Activated gamma-delta T cell (primary cell): ENCODE measurements around the gene VWCE.

Source experiments
- DNase-seq: peaks from one replicate; lab custom pipeline; 2025; lab: John Stamatoyannopoulos, UW
- total RNA-seq, 2 donors: gene quantifications; one replicate each; lab custom pipeline; 2026; lab: John Stamatoyannopoulos, UW

The VWCE gene, protein sequence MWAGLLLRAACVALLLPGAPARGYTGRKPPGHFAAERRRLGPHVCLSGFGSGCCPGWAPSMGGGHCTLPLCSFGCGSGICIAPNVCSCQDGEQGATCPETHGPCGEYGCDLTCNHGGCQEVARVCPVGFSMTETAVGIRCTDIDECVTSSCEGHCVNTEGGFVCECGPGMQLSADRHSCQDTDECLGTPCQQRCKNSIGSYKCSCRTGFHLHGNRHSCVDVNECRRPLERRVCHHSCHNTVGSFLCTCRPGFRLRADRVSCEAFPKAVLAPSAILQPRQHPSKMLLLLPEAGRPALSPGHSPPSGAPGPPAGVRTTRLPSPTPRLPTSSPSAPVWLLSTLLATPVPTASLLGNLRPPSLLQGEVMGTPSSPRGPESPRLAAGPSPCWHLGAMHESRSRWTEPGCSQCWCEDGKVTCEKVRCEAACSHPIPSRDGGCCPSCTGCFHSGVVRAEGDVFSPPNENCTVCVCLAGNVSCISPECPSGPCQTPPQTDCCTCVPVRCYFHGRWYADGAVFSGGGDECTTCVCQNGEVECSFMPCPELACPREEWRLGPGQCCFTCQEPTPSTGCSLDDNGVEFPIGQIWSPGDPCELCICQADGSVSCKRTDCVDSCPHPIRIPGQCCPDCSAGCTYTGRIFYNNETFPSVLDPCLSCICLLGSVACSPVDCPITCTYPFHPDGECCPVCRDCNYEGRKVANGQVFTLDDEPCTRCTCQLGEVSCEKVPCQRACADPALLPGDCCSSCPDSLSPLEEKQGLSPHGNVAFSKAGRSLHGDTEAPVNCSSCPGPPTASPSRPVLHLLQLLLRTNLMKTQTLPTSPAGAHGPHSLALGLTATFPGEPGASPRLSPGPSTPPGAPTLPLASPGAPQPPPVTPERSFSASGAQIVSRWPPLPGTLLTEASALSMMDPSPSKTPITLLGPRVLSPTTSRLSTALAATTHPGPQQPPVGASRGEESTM
- 0.36 to 0.87 reads per million in 2 donors for total RNA-seq

DNA sequence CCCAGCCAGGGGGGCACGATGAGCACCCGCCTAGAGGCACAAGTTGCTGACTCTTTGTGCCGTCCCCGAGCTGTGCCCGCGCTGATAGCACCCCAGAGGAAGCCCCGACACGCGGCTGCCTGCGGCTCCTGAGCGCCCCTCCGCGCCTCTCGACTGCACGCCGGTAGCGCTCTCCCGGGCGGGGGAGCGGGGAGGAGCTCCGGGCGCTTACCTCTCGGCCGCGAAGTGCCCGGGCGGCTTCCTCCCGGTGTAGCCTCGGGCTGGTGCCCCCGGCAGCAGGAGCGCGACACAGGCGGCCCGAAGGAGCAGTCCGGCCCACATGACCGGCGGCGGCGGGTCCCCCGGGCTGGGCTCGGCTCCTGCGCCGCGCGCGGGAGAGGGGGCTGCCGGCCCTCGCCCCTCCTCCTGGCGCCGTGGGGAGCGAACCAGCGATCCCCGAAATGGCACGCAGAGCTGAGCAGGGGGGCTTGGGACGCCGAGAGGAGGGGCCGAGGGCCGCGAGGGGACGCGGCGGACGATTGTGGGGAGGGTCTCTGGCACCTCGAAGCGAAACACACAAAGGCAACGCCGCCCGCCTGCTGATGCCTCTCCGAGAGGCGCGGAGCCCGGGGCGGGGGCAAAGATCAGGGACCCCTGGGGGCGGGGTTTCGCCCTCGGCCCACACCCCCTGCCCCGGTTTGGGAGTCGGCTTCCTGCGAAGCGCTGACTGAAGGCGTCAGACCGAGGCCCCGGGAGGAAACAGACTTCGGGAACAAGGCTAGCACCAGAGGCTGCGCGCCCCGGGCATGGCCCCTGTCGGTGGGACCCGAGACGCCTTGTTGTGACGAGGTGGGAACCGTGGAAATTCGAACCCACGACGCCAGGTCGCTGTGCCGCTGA lies at the start of gene VWCE:
Gene VWCE, minus strand, starts transcription at position 600 of the 879 bp plus-strand sequence. Its CDS starts 279 bp downstream, at position 321.
- peak; percentile 45 for DNase-seq

DNA sequence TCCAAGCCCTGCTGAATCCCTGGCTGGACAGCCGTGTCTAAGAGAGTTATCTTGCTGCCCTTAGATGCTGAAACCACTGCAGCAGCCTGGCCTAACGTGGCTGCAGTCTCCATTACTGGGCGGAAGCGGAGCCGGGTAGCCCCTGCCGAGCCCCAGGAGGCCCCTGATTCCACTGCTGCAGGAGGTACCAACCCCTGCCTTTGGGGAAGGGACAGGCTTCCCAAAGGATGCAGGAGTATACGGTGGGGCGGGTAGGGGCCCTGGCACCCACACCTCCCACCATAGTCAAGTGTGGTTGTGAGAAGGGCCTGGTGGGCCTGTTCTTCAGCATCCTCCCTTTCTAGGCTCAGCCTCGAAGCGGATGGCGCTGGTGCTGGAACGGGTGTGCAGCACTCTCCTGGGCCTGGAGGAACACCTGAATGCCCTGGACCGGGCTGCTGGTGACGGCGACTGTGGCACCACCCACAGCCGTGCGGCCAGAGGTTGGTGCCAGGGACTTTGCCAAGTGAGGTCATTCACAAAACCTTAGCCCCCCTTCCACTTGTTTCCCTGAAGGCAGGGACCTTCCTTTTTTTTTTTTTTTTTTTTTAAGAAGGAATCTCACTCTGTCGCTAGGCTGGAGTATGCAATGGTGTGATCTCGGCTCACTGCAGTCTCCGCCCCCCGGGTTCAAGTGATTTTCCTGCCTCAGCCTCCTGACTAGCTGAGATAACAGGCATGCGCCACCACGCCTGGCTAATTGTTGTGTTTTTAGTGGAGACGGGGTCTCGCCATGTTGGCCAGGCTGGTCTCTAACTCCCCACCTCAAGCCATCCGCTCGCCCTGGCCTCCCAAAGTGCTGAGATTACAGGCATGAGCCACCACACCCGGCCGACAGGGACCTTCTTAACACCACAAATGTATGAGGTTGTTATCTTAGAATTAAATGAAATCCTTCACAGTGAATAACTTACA lies 49.0 kb upstream of the VWCE start:
- DNase-seq: no peak

DNA sequence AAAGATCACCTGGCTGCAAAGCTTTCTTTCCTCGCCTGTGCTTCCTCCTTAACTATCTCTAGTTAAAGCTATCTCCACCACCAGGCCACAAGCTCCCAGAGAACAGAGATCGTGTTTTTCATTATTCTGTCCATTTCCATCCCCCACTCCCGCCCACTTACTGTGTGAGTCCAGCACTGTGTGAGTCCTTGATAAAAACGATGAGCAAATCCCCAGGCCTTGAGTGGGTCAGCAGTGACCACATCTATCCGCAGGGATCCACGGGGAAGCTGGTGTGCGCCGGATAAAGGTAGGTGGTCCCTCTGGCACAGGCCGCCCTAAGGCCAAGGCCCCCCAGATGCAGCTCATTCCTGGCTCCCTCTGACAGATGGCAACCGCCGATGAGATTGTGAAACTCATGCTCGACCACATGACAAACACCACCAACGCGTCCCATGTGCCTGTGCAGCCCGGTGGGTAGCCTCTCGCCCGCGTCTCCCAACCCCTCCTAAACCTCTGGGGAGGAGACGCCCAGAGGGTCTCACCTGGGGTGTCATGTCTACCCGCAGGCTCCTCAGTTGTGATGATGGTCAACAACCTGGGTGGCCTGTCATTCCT lies 47.2 kb upstream of the VWCE start:
- no peak for DNase-seq

DNA sequence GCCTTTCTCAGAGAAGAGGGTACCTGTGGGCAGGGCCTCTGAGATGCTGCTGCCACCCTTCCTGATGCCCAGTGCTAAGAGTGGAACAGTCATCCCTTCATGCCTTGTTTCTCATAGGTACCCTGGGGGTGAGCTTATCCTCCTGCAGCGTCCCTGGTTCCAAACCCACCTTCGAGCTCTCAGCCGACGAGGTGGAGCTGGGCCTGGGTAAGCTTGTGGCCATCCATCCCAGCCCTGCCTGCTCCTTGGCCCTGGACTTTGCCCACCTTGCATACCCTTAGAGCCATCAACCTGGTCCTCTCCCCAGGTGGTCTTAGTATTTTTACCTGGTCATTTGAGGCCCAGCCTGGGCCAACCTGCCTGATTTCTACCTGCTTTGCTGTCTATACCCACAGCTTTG lies 46.6 kb upstream of the VWCE start:
- DNase-seq: no peak

DNA sequence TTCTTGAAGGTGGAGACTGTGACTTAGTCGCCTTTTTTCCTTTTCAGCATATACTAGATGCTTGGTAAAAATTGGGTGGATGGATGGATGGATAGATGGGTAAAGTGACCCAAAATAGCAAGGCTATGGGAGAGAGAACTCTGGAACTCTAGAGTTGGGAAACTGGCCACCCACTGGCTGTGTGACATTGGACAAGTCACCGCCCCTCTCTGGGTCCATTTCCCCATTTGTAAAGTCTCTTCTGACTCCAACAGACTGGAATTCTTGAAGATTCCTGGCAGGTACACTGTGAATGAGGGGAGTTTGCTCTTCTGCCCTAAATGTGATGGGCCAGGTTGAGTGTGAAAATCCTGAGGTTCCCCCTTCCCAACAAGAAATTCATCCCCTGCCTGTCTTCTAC lies 45.9 kb upstream of the VWCE start:
- DNase-seq: no peak

DNA sequence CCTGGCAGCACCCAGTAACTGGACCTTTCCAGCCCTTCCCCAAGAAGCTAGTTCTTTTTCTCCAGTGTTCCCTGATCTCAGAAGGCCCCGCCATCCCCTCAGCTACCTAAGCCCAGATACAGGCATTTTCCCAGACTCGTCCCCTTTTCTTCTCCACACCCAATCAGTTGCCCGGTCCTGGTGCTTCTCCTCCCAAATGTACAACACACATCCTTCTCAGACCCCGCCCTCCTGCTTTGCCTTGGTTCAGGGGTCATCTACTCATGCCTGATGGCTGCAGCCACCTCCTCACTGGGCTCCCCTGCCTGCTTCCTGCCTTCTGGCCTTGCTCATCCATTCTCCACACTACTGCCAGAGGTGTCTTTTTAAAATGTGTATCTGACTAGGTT lies 44.4 kb upstream of the VWCE start:
- DNase-seq: no peak

DNA sequence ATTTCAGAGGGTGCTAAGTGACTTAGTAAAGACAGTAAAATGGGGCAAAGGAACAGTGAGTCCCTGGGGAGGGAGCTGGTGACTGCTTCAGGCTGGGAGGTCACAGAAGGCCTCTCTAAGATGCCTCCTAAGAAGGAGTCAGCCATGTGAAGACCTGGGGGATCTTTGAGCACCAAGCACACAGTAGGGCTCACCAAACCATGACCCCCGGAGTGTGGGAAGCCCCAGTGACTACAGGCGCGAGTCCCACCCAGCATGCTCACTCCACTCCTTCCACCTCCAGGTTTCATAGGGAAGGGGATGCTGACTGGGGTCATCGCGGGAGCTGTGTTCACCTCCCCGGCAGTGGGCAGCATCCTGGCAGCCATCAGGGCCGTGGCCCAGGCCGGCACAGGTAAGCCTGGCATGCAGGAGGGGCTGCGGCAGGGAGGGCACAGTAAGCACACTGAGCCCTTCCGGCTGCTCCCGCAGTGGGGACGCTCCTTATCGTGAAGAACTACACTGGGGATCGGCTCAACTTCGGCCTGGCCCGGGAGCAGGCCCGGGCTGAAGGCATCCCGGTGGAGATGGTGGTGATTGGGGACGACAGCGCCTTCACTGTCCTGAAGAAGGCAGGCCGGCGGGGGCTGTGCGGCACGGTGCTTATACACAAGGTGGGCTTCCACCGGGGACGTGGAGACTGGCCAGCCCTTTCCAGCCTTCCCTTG lies 43.8 kb upstream of the VWCE start:
- DNase-seq: no peak

DNA sequence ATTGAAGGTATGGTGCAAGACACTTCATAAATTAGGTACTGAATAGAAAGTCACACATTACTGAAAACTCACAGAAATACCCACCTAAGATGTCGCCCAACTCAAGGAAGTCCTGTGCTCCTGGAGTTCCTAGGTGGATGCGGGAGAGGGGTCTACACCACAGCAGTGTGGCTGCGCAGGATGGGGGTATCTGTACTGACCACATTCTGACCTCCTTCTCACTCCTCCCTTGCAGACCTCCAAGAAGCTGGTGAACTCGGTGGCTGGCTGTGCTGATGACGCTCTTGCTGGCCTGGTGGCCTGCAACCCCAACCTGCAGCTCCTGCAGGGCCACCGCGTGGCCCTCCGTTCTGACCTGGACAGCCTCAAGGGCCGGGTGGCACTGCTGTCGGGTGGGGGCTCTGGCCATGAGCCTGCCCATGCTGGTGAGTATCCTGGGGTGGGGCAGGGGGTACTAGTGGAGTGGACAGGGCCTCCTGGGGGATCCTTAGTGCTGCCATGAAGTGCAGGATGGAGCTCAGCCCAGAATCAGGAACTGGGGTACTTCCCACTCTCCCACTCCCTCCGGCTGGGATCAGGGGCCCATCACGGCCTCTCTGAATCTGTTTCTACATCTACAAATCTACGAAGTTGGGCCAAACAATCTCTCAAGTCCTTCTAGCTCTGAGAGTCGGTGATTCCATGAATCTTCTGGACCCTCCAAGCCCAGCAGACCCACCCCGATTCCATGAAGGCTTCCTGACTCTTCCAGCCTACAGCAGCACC lies 42.8 kb upstream of the VWCE start:
- DNase-seq: no peak

DNA sequence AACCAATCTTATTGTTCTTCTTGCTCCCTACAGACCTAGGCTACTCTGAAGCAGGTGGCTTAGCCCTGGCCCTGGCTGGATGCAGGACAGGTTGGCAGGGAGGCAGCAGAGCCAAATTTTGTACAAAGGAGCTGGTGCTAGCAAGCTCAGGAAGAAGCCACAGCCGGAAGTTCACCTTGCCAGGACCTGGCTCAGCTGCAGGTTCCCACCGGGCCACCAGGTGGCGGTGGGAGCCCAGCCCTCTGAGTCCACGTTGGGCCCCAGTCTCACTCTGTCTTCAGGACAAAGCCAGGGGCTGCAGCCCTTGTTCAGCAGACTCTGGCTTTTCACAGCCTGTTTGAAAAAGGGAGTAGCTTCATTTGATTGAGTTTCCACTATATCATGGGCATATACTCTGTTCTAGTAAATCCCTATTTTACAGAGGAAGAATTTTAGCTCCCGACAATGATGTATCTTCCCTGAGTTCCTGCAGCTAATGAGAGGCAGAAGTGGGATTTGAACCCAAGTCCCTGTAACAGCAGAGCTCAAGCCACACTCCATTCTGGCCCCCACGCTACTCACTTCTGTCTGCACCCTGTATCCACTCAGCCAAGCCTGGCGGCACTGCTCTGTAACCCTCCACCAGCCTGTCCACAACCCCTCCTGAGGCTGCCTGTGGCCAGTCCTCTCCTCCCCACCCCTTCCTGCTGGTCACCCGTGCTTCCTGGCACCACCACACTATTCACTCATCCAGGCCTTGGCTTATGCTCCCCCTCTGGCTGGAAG lies 41.2 kb upstream of the VWCE start:
- DNase-seq: peak; percentile 51

DNA sequence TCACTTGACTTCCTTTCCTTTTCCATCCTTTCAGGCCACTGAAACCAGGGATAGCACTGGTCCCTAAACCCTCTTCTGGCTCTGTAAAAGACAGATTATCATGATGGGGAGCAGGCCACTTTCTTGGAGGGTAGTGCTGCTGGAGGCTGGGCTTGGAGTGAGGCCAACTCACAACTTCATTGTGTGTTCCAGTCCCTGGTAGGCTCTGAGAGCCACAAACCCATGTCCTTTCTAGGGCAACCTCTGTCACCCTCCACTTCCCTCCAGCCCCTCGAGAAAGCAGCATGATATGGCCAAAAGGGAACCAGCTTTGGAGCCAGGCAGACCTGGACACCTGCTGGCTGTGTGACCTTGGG lies 40.2 kb upstream of the VWCE start:
- no peak for DNase-seq

DNA sequence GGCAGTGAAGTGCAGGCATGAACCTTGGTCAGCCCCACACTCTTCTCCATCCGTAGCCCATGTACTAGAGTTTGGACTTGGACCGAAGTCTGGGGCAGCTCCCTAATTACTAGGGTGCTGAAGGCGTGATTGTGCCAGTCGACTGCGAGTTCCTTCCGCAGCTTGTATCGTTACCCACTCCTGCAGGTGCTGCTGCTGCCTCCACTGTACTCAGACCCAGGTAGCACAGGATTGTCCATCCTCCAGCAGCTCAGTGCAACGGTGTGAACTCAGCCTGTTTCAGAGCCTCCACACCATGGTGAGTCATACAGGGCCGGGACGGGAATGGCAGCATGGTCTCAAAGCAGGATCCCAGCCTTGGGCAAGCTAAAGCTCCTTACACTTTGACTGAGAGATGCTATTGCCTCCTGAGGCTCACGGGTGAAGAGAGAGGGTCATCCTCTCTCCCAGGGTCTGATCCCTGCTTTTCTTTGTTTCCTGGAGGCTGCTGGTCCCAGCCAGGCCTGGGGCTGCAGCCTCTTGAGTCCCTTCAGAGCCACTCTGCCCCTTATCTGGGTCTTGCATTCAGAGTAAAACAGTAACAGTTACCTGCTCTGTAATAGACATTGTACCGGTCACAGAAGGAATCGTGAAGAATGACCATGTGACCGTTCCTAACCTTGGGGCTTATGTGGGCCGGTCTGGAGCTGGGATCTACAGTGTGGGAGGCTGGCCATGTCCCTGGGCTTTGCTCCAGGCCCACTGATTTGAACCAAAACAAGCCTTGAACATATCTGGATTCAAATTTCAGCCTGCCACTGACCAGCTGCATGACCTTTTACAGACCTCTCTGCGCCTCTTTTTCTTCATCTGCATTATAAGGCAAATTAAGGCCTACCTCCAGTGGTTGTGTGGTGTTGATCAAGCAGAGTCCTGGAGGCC lies 39.6 kb upstream of the VWCE start:
- no peak for DNase-seq

DNA sequence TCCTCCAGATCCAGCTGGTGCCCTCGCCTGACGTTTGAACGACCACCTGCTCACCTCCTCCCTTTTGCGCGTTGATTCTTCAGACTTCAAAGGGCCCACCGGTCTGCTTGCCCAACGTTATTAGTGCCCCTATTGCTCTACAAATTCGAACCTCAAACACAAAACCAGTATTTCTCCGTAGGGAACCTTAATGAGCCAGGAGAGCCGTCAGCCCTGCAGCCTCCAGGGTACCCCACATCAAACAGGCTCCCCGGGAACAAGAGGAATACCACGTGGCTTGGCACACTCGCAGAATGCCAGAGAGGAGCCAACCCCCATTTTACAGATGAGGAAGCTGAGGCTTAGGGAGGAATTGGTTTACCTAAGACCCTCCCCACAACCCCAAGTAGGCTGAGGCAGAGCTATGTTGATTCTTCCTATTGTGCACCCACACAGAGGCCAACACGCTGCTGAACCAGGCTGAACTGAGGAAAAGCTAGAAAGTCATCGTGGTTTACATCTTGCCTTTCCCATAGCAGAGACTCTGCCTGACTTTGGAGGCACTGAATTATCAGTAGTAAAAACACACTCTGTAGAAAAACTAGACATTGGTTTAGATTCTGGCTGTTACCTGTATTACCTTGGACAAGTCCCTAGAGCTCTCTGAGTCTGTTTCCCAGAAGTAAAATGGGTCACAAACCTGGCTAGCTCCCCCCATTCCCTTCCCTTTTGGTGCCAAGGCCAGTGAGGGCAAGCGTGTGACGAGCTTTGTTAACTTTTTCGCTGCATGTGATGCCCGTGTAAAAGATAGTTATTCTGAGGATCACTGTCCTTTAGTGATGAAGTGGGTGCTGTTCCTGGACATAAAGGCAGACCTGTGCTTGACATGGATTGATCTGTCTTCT lies 38.7 kb upstream of the VWCE start:
- no peak for DNase-seq

DNA sequence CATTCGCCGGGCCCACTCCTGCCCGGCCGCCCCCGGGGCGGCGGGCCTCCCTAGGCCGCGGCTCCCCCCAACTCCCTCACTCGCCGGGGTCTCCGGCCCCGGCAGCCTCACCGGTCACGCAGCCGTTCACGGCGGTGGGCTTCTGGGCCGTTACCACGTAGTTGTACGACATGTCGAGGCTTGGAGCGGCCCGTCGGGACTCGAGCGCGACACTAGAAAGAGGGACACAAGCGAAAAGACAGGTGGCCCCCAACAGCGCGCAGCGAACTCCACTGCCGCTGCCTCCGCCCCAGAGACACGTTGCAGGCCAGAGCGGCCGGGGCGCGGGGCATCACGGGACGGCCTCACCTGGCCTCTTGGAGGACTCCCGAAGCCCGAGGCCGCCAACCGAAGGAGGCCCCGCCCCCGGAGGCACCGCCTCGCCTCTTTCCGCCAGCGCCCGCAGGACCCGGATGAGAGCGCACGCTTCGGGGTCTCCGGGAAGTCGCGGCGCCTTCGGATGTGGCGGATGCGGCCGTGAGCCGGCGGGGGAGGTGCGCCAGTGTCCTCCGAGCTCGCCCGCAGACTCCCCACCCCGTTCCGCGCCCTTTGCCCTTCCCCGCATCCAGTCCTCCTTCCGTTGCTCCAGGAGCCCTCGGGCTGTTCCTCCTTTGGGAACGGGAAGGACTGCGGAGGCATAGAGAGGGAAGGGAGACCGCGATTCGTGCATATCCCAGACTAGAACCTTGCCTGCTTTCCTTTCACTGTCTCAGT lies 37.9 kb upstream of the VWCE start, which contains the start of the genes DDB1 and TKFC:
Gene DDB1, minus strand, starts transcription at position 309 of the 753 bp plus-strand sequence. Its CDS starts 137 bp downstream, at position 172.
Gene TKFC, plus strand, starts transcription at position 432 of the 753 bp plus-strand sequence. CDS start 1,501 bp downstream, outside the sequence.
- peak; percentile 97 for DNase-seq

DNA sequence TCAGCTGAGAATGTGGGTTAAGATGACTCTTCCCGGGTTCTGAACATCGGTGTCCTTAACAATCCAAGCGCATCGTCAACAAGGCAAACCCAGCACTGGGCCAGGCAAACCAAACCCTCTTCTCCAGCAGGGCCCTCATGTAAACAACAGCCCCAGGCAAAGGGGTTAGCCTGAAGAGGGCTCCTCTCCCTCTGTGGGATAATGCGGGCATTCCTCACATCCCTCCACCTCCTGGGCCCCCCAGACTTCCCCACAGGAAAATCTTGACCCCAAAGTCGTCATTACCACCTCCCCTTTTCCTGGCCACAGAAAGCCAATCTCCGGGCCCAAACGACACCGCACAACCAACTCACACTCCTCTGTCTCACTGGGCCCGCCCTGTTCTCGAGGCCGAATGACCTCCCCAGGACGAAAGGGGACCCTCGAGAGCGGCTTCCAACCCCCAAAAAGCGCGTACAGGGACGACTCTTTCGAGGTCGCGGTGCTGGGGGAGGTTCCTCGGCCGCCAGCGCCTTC lies 37.2 kb upstream of the VWCE start:
- no peak for DNase-seq

DNA sequence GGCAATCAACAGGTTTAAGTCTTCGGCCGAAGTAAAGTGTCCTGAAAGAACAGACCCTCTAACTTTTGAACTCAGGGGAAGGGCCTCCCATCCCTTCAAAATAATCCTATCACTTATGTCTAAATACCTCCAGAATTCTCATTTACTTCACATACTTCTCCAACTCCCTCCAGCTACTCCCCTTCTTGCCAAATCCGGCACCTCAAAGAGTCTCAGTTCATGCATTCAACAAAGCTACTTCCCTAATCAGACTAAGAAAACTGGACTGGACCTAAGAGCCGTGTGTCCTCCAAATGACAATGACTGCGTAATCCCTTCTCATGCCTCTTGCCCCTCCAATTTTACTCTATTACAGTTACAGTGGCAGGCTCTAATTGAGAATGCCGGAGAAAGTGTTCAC lies 36.5 kb upstream of the VWCE start:
- DNase-seq: no peak
